ENCODE results near the gene COBL.
A peak's percentile ranks its signal among the peaks of the same experiment; 100 is the strongest.

The COBL gene

DNA sequence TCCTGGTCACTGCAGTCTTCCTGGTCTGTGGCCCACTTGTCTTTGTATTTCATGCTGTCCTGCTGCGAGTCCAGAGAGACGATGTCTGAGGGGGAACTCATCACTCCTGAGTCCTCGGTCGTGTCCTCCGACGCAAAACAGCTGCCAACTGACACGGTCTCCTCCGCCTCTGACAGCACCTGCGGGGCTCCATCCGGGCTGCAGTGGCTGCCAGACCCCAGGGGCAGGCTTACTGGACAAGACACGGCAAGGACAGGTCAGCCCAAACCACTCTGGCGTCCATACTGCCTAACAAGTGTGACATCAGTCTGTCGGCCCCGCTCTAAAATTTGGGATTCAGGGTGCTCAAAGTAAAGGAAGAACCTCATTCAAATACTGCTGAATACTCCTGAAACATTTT lies 273.1 kb downstream of the COBL start:
- no peak for DNase-seq (ENCODE audit: low spot score)

DNA sequence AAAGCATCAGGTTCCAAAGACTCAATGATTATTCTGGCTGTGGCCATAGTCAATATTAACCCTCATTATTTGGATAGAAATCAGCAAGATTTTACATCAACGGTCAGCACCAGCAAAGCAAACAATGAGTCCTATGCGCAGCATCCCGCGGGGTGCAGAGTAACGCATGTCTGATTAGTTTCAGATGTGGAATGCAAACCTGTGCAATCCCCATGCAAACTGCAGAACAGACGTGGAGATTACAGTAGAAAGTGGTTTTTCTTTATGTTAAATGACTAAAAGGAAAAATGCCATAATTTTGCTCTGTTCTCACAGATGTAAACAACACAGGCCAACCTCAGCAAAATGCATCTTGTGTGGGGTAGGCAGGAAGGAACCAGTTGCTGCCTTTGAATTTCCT lies 275.8 kb downstream of the COBL start:
- no peak for DNase-seq (ENCODE audit: low spot score)

DNA sequence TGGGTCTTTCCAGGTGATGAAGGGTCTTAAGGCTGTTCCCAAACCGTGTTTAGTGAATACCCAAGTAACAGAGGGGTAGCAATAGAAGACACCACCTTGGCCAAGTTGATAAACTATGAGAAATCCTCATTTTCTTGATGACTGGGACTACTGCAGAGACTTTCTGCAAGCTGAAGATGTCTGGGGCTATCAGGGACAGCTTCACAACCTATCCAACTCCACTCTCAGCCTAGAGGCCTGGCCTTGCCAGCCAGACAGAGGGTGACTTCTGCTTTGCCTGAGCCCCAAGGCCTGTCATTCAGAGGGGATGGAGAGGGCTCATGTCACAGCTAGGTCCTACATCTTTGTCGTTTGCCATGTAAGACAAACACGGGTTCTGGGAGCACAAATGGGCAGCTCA lies 278.0 kb downstream of the COBL start:
- DNase-seq (ENCODE audit: low spot score): no peak

DNA sequence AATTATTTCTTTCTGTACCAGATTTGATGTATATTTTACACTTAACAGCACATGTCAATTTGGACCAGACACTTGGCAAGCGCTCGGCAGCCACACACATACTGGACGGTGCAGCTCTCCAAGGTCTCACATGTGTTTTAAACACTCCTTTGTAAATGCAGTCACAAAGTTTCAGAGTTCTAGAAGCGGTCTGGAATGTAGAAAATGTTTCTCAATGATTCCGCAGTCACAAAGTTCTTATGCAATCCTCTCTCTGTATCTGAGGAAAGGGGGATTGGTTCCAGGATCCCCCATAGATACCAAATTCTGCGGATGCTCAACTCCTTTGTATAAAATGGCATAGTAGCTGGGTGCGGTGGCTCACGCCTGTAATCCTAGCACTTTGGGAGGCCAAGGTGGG lies 280.9 kb downstream of the COBL start:
- DNase-seq (ENCODE audit: low spot score): no peak

DNA sequence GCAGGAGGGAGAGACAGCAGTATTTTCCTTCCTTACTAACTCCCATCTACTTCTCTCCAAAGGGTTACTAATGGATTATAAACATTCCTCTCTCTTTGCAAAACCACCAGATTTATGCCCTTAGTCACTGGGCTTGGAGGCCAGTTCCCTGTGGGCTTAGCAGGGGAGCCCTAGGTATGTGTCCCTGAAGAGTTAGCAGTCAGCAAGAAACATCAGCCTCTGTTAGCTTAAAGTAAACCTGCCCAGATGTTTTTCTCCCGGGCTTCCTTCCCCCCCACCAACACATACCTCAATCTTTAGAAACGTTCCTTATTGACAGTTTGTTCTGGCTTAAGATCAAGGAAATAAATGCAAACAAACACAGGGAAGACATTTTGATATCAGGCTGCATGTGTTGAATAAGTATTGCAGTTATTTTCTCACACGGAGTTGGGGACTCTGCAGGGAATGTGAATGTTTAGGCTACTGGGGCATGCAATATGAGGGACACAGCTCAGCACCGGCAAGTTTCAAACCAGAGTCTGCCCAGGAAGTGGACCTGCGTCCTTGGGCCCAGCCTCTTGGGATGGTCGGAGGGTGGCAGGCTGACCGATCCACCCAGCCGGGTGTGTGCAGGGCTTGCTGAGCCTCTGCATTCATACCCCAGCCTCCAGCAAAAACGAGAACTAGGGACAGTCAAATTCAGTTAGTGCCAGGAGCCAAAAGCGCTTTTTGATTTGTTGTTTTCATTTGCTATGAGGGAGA lies 281.9 kb downstream of the COBL start:
- DNase-seq (ENCODE audit: low spot score): no peak

DNA sequence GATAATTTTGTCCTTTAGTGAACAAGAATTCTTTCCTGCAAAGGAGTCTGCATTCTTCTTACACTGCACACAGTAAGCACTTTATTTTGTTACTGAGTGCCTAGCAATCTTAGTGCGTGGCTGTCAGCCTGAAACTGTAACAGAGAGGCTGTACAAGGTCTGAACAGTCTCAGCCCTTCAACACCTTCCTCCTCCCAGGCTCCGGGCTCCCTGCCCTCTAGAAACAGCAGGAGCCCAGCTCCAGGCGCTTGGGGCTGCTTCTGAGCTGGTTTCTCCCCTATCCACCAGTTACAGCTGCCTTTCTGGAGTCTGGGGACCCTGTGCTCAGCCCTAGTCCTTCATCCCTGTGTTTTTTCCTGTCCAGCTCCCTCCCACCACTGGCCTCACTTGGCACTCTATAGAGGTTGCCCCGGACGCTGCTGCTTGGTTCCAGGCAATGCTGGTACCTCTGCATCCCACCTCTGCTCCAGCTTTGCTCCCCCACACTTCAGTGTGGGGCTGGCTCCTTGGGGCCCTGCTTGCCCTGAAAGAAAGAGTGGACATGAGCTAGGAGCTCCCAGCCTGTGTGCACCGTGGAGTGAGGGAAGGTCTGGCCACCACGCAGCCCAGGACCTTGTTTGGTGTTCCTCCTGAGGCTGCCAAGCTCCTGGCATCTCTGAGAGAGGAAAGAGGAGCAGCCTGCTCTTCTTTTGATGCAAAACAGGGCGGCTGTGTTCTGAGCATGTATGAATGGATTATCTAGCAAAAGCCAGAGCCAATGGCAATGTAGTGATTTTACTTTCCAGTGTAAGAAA lies 282.7 kb downstream of the COBL start:
- peak; percentile 68 for DNase-seq (ENCODE audit: low spot score)

DNA sequence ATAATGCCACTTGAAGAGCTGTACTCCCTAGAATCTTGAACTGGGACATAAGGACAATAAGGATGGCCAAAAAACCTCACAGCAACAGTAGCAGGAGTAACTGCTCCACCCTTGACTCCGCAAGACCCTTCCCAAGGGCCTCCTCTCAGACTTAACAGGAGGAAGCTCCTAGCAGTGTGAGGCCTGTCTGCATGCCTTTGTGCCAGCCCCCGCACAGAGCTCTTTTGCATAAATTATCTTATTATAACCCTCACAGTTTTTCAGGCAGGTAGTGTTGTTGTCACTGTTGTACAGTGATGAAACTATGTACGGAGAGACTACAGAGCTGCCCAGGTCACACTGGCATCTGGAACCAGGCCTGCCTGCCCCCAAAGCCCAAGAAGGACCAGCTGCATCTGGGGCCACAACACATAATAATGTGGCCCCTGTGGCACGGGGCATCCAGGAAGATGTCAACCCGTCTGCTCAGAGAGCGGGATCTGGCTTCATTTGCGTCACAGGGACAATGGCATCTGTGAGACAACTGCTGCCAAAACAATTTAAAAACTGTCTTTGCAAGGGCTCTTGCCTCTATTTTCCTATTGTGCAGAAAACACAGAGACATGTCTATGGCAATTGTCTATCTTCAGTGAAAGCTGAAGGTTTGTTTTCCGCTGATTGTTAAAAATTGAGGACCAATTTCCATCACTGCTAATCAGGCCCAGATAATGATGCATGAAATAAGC lies 284.7 kb downstream of the COBL start:
- peak; percentile 72 for DNase-seq (ENCODE audit: low spot score)

DNA sequence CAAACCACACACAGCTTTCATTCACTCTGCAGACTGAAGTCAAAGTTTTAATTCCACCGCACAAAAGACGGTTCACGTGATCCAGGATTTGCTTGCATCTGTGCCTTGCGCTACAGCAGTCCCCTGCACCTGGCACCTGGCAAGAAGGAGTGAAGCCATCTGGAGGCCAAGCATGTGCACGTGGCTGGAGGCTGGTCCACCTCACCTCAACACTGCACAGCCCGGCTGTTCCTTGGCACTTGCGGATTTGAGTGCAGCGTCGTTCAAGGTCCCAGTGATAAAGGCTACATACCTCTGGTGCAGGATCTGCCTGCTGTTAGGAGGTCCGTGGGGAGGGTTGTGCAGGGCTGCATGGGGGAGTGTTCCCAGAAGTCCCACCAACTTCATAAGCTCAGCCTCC lies 285.4 kb downstream of the COBL start:
- DNase-seq (ENCODE audit: low spot score): peak; percentile 23

DNA sequence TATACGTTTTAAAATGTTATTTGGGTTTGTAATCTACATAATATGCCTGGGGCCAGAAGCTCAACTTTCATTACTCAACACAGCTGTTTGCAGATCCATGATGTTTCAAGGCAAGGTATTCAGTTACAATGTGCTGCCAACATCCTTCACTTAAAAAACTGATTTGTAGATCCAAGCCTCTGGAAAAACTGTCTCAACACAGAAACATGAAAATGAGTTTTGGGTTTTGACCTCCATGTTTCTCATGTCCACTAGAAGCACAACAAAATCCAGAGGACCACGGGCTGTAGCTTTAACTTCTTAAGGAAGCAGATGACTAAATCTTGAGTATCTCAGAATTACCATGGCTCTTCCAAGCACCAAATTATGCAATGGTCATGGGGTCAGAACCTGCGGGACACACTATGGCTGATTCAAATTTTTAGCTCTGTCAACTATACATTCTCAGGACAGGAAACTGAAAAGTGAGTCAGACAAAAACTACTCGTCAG lies 286.9 kb downstream of the COBL start:
- DNase-seq (ENCODE audit: low spot score): no peak

DNA sequence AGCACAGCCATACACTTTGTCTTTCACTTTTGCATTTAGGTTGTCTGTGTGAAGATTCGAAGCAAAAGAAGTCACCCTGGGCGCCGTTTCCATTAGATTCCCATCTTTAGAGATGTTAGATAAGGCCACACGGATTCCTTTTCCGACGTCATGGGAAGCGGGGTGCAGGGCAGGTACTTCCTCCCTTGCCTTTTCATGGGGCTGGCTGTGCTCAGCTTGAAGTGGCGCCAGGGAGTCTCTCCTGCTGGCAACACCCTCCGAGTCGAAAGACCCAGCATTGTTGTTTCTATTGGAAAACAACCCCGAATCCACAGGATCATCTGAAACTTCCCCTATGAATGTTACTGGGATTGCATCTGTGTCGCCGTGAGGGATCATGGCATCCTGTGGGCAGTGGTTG lies 287.5 kb downstream of the COBL start:
- no peak for DNase-seq (ENCODE audit: low spot score)

DNA sequence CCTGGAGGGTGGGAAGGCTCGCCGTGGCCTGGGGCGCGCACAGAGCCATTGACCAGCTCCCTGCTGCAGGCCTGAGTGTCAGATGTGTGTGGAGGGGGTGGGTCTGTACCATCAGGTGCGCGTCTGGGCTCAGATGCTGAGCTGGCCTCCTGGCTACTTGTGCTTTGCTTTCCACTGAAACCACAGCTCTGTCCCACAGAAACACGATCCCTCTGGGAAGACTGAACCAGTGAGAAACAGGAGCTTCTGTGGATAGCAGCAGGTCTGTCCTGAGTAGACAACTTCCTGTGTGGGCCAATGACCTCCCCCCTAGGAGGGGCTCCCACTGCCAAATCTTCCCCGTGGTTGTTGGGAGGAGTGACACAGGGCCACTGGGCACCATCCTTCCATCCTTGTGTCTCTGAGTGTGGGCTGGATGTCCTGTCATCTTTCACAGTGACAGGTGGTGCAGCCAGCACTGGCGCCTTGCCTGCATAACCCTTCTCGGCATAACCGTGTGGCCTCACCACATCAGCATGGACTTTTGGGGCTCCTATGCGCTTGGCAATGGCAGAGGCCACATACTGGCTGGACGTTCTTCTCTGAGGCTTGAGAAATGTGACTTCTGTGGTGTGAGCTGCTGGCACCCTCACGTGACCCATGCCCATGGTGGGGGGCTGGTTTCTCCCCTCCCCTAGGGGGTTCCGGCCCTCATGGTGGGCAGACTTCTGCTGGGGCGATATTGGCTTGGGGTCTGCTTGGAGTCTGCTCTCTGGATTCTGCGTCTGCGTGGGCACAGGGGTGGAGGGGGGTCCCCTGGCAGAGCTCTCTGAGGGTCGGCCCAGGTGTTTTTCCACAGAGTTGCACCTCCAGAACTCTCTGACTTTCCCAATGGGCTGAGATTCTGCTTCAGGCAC lies 288.4 kb downstream of the COBL start:
- DNase-seq (ENCODE audit: low spot score): no peak

DNA sequence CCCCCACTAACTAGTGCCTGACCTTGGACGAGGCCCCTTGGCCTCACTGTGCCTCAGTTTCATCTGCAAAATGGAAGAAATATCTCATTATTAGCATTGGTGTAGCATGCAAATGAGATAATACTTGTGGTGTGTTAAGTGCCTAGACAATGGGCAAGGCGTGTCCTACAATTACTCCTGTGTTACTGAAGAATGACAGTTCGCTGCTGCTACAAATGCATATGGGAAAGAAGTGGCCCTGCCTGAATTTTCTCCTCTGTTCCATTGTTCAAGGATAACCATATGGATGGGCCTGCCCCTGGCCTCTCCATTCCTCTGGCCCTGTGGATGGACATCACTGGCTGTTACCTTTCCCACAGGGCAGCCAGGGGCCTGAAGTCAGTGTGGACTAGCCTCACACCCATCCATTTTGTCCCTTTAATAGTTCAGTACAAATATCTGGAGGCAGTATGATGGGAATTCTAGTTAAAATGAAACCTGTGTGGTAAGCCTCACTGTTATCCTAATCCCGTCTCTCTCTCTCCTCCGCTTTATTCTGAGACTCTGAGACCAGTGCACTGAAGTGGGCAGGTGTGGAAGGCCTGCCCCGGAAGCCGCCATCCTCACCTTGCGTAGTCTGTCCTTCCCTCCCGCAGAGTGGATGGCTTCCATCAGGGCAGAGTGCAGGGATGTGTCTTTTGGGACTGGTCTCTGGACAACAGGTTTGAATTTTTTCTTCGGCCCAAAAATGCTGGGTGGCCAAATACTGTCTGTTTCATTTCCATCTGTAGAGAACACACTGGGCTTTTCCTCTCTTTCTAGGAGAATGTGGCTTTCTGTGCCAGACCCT lies 289.3 kb downstream of the COBL start:
- no peak for DNase-seq (ENCODE audit: low spot score)

DNA sequence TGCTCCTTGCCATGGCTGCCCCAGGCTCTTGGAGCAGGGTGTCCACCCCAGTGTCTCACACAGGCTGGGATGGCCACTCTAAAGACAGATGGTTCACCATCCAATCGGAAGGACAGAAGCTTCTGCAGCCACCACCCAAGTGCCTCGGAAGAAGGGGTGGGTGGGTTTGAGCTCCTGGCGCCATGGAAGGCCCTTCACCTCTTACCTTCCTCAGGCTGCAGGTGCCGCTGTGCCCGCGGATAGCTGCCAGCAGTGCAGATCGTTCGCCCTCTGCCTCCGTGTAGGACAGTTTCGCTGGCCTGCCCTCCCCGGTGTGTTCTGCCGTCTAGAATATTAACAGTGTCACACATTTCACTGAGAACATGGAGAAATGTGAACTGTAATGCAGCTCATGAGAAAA lies 290.3 kb downstream of the COBL start:
- no peak for DNase-seq (ENCODE audit: low spot score)

DNA sequence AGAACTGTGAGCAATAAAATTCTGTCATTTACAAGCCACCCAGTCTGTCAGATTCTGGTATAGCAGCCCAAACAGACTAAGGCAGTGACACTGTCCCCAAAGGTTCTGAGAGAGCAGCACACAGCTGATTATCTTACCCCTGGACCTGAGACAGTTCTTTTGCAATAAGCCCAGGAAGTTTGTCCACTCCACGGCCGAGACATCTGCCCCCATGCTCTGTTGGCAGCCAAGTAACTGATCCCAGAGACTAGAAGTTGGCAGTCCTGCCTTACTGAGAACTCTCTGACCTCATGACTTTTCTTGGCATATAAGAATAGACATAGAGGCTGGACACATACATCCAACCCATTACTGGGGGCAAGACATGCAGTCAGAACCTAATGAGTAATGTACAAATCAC lies 290.9 kb downstream of the COBL start:
- DNase-seq (ENCODE audit: low spot score): no peak

DNA sequence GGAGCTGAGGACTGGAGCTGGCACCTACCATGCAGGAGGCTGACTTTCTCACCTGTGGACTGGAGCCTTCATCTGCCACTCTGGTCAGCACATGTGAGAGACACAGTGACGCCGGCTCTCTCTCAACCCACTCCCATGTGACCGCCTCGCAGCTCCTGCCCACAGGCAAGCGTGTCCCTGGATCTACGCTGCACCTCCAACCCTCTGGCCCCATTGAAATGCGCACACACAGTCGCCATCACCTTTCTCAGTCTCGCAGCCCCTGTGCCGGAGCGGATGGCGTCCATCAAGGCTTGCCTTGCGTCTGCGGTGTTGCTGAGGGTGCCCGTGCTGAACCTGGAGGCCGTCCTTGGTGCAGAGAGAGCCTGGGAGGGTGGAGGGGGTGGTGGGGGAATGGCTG lies 291.7 kb downstream of the COBL start:
- DNase-seq (ENCODE audit: low spot score): no peak

DNA sequence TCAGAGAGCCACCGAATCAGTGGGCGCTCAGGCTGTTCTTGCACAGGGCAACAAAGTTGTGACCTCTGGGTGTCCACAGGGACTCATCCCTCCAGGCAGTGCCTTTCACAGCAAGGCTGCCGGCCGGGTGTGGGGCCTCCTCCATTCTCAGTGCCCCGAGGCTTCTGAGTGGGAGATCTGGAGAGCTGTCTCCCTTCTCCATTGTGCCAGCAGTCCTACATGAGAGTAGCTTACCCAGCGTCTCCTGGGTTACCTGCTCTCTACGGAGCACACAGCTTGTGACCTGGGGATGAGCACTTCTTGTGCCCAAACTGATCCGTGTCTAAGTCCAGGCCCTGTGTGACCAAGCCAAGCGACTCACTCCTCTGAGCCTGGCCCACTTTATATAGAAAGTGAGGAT lies 293.1 kb downstream of the COBL start:
- DNase-seq (ENCODE audit: low spot score): no peak

DNA sequence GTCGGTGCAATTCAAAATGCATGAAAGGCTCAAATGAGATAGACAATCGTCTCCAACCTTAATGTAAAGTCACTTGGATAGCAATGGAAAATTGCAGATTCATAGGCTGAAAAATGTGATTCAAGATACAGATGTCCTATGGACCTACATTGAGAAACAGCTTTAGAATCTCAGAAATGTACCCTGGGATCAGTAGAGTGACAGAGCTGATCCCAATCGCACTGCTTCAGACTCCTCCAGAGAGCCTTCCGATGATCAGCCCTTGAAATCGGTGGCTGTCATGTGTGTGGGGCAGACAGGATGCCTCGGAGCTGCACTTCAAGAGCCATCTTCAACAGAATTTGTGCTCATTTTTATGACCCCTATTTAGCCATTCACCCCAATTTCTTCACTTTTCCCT lies 293.8 kb downstream of the COBL start:
- DNase-seq (ENCODE audit: low spot score): no peak

DNA sequence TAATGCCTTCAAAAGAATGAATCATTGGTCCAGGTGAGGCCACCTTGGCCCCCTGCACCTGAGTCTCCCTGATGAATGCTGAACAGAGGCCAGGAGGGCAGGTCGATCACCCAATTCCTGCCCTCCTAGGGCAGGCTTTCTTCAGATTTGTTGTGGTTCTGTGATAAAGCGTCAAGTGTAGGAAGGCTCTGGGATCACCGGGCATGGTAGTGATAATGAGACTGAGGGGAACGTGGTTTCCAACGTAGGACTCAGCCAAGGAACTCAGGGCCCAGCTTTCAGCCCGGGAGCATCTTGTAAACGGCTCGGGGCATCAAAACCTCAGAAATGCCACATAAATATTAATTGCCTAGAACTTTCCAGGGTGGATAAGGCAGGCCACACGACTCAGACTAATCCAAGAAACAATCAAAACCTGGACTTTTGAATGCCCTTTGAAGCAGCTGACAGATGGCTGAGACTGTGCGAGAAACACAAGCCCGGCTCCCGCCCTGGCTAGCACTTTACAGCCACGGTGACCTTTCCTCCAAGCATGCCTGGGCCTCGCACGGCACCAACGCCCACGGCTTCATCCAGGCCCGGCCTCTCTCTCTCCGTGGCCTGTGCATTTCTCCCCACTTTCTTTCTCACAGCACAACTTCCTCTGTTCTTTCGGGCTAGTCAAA lies 294.6 kb downstream of the COBL start:
- no peak for DNase-seq (ENCODE audit: low spot score)

DNA sequence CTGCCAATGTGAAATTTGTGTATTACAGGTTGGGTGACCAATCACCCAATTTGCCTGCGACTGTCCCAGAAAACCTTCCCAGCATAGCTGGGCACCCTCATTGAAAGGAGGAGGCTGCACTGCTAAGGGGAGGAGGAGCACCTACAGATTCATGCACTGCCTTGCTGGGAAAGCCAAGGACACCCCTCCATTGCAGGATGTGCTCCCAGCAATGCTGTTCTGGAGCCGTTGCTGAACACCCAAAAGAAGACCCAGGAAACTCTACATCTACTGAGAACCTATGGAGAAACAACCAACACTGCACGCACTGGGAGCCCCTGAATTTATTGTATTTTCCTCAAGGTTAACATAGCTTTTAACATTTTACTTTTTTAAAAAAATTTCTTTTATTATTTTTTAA lies 295.7 kb downstream of the COBL start:
- DNase-seq (ENCODE audit: low spot score): no peak

All from cerebellar cortex (tissue), 1 donor.